Mucosa of rectum (tissue), 2 donors: Measurements from ENCODE around the gene RLIM.

ENCODE experiments used
- H3K27ac ChIP-seq, 2 donors: one replicate each; pipeline ENCODE4 v1.7.0; 2013; ENCODE audit warnings: inconsistent platforms in 2 of 2, low read depth in 2 of 2, low read length in 2 of 2
- H3K27me3 ChIP-seq, 2 donors: one replicate each; pipeline ENCODE4 v1.7.0; 2013; ENCODE audit warnings: low read length in 2 of 2; ENCODE audit not compliant: control insufficient read depth in 2 of 2, insufficient read depth in 2 of 2
- H3K36me3 ChIP-seq, 2 donors: one replicate each; pipeline ENCODE4 v1.7.0; 2013; ENCODE audit warnings: low read length in 2 of 2; ENCODE audit not compliant: control insufficient read depth in 2 of 2, insufficient read depth in 2 of 2
- H3K4me1 ChIP-seq, 2 donors: one replicate each; pipeline ENCODE4 v1.7.0; 2013; ENCODE audit warnings: low read length in 2 of 2, mild to moderate bottlenecking in 1 of 2; ENCODE audit not compliant: control insufficient read depth in 2 of 2, insufficient read depth in 2 of 2
- H3K4me3 ChIP-seq, 2 donors: one replicate each; pipeline ENCODE4 v1.7.0; 2013; ENCODE audit warnings: low read length in 2 of 2
- H3K9ac ChIP-seq, 2 donors: one replicate each; pipeline ENCODE4 v1.7.0; 2013; ENCODE audit warnings: low read length in 2 of 2, low read depth in 1 of 2, mild to moderate bottlenecking in 1 of 2
- H3K9me3 ChIP-seq, 2 donors: one replicate each; pipeline ENCODE4 v1.7.0; 2013; ENCODE audit warnings: low read length in 2 of 2; ENCODE audit not compliant: control insufficient read depth in 2 of 2
- donor health status: healthy.
- donor health status: Normal muscosa, but diverticular disease.

RLIM gene

GRCh38 chrX:74536832-74537371 lies 77.5 kb downstream of the RLIM start:
- peaks cover 0 to 2% of the 10 kb centered on the region in 2 donors for H3K4me1 ChIP-seq
- peak overlapping the region; percentile 78 to 84 for H3K27ac ChIP-seq
- no peaks in the 10 kb centered on the region for H3K9me3 ChIP-seq
- peak overlapping the region; percentile 62 to 69 for H3K4me3 ChIP-seq
- no peaks in the 10 kb centered on the region for H3K36me3 ChIP-seq
- peaks cover 0 to 5% of the 10 kb centered on the region in 2 donors for H3K27me3 ChIP-seq
- peak overlapping the region; percentile 14 to 71 for H3K9ac ChIP-seq

DNA sequence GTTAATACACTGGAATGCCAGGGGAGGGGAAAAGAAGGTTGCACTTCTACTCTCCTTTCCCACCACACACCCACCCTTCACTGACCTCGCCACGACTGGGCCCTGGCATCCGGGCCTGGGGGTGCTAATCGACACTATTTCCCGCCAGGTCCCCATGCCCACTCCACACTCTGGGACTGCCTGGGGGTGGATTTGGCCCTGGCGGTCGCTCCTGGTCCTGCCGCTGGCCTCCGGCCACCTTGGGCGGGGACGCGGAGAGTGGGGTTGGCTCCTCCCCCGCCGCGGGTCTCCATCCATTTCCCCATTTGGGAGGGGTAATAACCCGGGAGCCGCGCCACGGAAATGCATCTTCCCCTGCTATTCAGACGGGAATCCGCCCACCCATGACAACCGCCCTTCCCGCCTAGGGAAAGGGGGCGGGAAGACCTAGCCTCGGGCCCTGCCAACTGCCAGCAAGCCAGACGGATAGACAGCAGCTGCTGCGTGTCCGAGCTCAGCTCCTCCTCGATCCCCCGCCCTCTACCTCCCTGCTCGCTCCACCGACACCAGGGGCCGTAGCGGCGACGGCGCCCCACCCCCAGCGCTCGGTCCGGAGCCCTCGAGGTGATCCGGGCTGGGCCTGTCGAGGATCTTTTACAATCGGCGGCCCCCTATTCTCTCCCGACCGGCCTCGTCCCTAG lies 78.1 kb downstream of the RLIM start:
- Histone ChIP-seq H3K4me3 (peak overlapping the region; percentile 62 to 69), H3K27ac (peak overlapping the region; percentile 78 to 84), H3K4me1 (peaks cover 0 to 2% of the 10 kb centered on the region in 2 donors), H3K36me3 (no peaks in the 10 kb centered on the region), H3K9me3 (no peaks in the 10 kb centered on the region), H3K27me3 (peaks cover 0 to 5% of the 10 kb centered on the region in 2 donors), H3K9ac (peak overlapping the region; percentile 44 to 71)

DNA sequence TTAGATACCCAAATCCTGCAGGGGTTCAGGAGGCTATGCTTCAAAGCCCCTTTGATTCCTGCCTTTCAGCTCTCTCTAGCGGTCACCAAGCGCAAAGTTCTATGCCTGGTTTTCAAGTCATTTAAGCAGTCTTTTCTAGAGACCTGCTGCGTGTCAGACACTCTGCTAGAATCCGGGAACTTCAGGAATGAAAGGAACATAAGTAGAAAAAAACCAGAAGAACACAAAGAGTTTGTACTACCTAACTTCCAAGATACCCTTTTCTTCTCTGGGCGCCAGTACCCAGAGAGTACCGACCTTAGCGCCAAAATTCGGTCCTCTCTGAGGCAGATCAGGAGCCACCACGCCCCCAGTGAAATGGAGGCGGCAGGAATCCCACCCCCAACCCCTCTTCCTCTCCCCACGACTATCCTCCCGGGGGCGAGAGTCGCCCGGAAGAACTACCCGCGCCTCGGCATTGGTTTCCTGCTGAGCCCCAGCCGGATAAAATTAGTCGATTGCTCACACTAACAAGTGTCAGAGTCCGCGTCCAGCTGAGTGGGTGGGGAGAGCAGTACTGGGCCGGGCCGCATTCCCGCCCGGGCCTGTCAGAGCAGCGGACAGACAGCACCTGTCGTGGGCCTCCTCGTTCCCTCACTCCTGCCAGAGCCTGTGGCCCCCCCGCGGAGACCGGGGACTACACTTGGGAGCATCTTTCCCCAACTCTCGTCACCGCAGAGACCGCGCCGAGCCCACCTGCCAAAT lies 78.8 kb downstream of the RLIM start:
- Histone ChIP-seq H3K9me3 (no peaks in the 10 kb centered on the region), H3K4me1 (peaks cover 0 to 2% of the 10 kb centered on the region in 2 donors), H3K9ac (peak overlapping the region; percentile 44 to 71), H3K36me3 (no peaks in the 10 kb centered on the region), H3K27me3 (peaks cover 0 to 5% of the 10 kb centered on the region in 2 donors), H3K27ac (peak overlapping the region; percentile 78 to 84), H3K4me3 (peak overlapping the region; percentile 62 to 69)
